Subcutaneous abdominal adipose tissue (tissue), 5 donors: ENCODE measurements around the gene F7.
"Not testable (repeated sequence)": the region's sequence is repeated elsewhere in the genome, so short reads cannot be mapped to it uniquely, and the experiment has no call there.

Source experiments
- H3K27ac ChIP-seq: one replicate; pipeline ENCODE4 v1.7.0; 2013; ENCODE audit warnings: low read depth, mild to moderate bottlenecking, inconsistent platforms, low read length, moderate library complexity
- H3K27me3 ChIP-seq, 5 donors: one replicate each; pipeline ENCODE4 v1.7.0; 2013; ENCODE audit warnings: low read length in 5 of 5, inconsistent platforms in 1 of 5; ENCODE audit not compliant: control insufficient read depth in 5 of 5, insufficient read depth in 4 of 5
- H3K36me3 ChIP-seq, 5 donors: one replicate each; pipeline ENCODE4 v1.7.0; 2013; ENCODE audit warnings: low read length in 5 of 5; ENCODE audit not compliant: control insufficient read depth in 5 of 5, insufficient read depth in 5 of 5
- H3K4me1 ChIP-seq, 5 donors: one replicate each; pipeline ENCODE4 v1.7.0; 2013; ENCODE audit warnings: low read length in 5 of 5, mild to moderate bottlenecking in 3 of 5, moderate library complexity in 1 of 5; ENCODE audit not compliant: control insufficient read depth in 5 of 5, insufficient read depth in 5 of 5
- H3K4me3 ChIP-seq, 5 donors: one replicate each; pipeline ENCODE4 v1.7.0; 2013; ENCODE audit warnings: low read length in 5 of 5, low read depth in 1 of 5
- H3K9ac ChIP-seq, 5 donors: one replicate each; pipeline ENCODE4 v1.7.0; 2013; ENCODE audit warnings: low read length in 5 of 5, mild to moderate bottlenecking in 4 of 5, moderate library complexity in 3 of 5
- H3K9me3 ChIP-seq, 5 donors: one replicate each; pipeline ENCODE4 v1.7.0; 2013; ENCODE audit warnings: low read length in 5 of 5; ENCODE audit not compliant: control insufficient read depth in 5 of 5
- donor health status: healthy.
- donor health status: healthy.
- donor health status: healthy.
- donor health status: healthy.
- donor health status: healthy.

Gene F7

GRCh38 chr13:113109151-113110047 is 3.8 kb downstream of the F7 start:
- Histone ChIP-seq H3K4me3 (peak overlapping the region in 1 of 5 donors; percentile 55), H3K27me3 (peaks cover 15 to 40% (median 27%) of the 10 kb centered on the region in 5 donors), H3K27ac (no peak overlapping the region)

GRCh38 chr13:113110048-113110851 is 4.7 kb downstream of the F7 start:
- H3K4me3 ChIP-seq: peak overlapping the region in 4 of 5 donors; percentile 13 to 55 (median 42)
- H3K27me3 ChIP-seq: peaks cover 15 to 37% (median 27%) of the 10 kb centered on the region in 5 donors
- H3K36me3 ChIP-seq: no peaks in the 10 kb centered on the region
- no peak overlapping the region for H3K9ac ChIP-seq
- peaks cover 2 to 18% (median 15%) of the 10 kb centered on the region in 5 donors for H3K4me1 ChIP-seq
- no peak overlapping the region for H3K27ac ChIP-seq
- H3K9me3 ChIP-seq: no peaks in the 10 kb centered on the region

More at GRCh38 chr13:113109151-113110047, 3.8 kb downstream of the F7 start:
- Histone ChIP-seq H3K36me3 (no peaks in the 10 kb centered on the region), H3K4me1 (peaks cover 2 to 18% (median 15%) of the 10 kb centered on the region in 5 donors), H3K9me3 (no peaks in the 10 kb centered on the region), H3K9ac (no peak overlapping the region)

GRCh38 chr13:113110852-113111315 is 5.3 kb downstream of the F7 start:
- no peaks in the 10 kb centered on the region for H3K36me3 ChIP-seq
- H3K9me3 ChIP-seq: no peaks in the 10 kb centered on the region
- peaks cover 15 to 34% (median 27%) of the 10 kb centered on the region in 5 donors for H3K27me3 ChIP-seq
- no peak overlapping the region for H3K9ac ChIP-seq
- H3K27ac ChIP-seq: no peak overlapping the region
- H3K4me3 ChIP-seq: peak overlapping the region in 4 of 5 donors; percentile 13 to 55 (median 42)
- H3K4me1 ChIP-seq: peaks cover 2 to 18% (median 15%) of the 10 kb centered on the region in 5 donors

DNA sequence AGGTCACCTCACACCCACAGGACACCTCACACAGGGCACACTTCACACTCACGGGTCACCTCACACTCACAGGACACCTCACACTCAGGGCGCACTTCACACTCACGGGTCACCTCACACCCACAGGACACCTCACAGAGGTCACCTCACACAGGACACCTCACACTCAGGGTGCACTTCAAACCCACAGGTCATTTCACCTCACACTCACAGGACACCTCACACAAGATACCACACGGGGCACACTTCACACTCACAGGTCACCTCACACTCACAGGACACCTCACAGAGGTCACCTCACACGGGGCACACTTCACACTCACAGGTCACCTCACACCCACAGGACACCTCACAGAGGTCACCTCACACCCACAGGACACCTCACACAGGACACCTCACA is 6.2 kb downstream of the F7 start:
- H3K9me3 ChIP-seq, H3K27ac ChIP-seq, H3K36me3 ChIP-seq, H3K9ac ChIP-seq, H3K4me3 ChIP-seq: not testable (repeated sequence)
- peaks cover 2 to 18% (median 15%) of the 10 kb centered on the region in 5 donors for H3K4me1 ChIP-seq
- H3K27me3 ChIP-seq: peaks cover 15 to 33% (median 25%) of the 10 kb centered on the region in 5 donors

GRCh38 chr13:113112475-113112874 is 6.9 kb downstream of the F7 start:
- H3K27me3 ChIP-seq: peaks cover 15 to 36% (median 24%) of the 10 kb centered on the region in 5 donors
- not testable (repeated sequence) for H3K27ac ChIP-seq, H3K4me3 ChIP-seq, H3K9me3 ChIP-seq, H3K36me3 ChIP-seq, H3K9ac ChIP-seq
- H3K4me1 ChIP-seq: peaks cover 2 to 18% (median 15%) of the 10 kb centered on the region in 5 donors

DNA sequence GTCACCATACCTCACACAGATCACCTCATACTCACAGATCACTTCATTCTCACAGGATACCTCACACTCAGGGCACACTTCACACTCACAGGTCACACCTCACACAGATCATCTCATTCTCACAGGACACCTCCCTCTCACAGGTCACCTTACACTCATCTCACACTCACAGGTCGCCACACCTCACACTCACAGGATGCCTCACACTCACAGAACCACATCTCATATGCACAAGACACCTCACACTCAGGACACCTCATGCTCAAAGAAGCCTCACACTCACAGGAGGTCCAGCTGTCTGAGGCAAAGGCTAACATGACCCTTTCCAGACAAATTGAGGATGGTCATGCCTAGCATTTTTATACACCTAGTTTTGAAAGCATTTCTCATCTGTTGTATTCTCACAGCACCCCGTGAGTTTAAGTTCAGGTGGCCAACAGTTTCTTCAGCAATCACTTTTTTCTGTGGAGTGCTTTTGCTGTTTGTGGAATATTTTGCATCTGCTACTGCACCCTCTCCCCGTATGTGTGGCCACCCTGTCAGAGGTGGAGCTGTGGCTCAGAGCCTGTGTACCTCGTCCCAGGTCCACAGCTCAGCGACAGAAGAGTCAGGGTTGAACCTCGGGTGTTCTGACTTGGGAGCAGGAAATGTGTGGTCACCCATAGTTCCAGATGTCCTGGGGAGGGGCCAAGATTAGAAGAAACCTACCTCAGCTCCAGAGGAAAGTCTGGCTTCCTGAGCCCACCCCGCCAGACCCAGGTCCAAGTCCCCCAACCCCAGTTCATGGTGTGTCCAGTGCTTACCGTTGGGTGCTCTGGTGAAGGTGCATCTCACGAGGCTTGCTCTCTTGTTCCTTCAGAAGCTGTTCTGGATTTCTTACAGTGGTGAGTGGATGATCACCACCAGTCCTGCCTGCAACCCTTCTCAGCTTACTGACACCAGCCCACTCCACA is 7.6 kb downstream of the F7 start:
- no peak overlapping the region for H3K9ac ChIP-seq
- H3K9me3 ChIP-seq: no peaks in the 10 kb centered on the region
- no peaks in the 10 kb centered on the region for H3K36me3 ChIP-seq
- H3K4me3 ChIP-seq: no peak overlapping the region
- peaks cover 2 to 18% (median 15%) of the 10 kb centered on the region in 5 donors for H3K4me1 ChIP-seq
- peaks cover 15 to 36% (median 27%) of the 10 kb centered on the region in 5 donors for H3K27me3 ChIP-seq
- H3K27ac ChIP-seq: no peak overlapping the region

DNA sequence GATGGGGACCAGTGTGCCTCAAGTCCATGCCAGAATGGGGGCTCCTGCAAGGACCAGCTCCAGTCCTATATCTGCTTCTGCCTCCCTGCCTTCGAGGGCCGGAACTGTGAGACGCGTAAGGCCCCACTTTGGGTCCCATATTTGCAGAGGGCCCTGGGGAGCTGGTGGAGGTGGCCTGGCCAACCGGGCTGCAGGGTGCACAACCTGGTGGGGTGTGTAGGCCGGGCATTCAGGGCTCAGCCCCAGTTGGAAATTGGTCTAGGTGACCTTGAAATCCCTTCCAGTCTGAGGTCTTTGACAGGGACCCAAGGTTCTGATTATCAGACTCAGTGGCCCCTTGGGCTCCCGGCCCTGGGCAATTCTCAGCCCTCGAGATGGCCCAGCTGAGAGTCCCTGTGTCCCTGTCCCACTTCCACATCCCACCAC is 8.3 kb downstream of the F7 start:
- no peak overlapping the region for H3K9ac ChIP-seq
- no peak overlapping the region for H3K4me3 ChIP-seq
- no peak overlapping the region for H3K27ac ChIP-seq
- H3K4me1 ChIP-seq: peaks cover 0 to 18% (median 15%) of the 10 kb centered on the region in 5 donors
- H3K9me3 ChIP-seq: no peaks in the 10 kb centered on the region
- peaks cover 15 to 37% (median 30%) of the 10 kb centered on the region in 5 donors for H3K27me3 ChIP-seq
- H3K36me3 ChIP-seq: no peaks in the 10 kb centered on the region

GRCh38 chr13:113114511-113115362 is 9.1 kb downstream of the F7 start:
- no peak overlapping the region for H3K4me3 ChIP-seq
- no peak overlapping the region for H3K27ac ChIP-seq
- H3K4me1 ChIP-seq: peaks cover 0 to 14% (median 11%) of the 10 kb centered on the region in 5 donors
- H3K9ac ChIP-seq: no peak overlapping the region
- H3K27me3 ChIP-seq: peaks cover 10 to 35% (median 24%) of the 10 kb centered on the region in 5 donors
- no peaks in the 10 kb centered on the region for H3K36me3 ChIP-seq
- no peaks in the 10 kb centered on the region for H3K9me3 ChIP-seq
